ENCODE results near the gene NKAP. TPM values are rescaled to one million over a fixed set of nuclear protein-coding genes. Genes with fewer than 3 reads are reported as not detected.
A peak's percentile ranks its signal among the peaks of the same experiment; 100 is the strongest.

Gene NKAP
- total and polyA plus RNA-seq, 9 of the 15 experiments (the other 6 are each of a cell fraction or from before 2014, with no cell fraction given), result 3.1 to 8.3 (median 7.0) TPM

DNA sequence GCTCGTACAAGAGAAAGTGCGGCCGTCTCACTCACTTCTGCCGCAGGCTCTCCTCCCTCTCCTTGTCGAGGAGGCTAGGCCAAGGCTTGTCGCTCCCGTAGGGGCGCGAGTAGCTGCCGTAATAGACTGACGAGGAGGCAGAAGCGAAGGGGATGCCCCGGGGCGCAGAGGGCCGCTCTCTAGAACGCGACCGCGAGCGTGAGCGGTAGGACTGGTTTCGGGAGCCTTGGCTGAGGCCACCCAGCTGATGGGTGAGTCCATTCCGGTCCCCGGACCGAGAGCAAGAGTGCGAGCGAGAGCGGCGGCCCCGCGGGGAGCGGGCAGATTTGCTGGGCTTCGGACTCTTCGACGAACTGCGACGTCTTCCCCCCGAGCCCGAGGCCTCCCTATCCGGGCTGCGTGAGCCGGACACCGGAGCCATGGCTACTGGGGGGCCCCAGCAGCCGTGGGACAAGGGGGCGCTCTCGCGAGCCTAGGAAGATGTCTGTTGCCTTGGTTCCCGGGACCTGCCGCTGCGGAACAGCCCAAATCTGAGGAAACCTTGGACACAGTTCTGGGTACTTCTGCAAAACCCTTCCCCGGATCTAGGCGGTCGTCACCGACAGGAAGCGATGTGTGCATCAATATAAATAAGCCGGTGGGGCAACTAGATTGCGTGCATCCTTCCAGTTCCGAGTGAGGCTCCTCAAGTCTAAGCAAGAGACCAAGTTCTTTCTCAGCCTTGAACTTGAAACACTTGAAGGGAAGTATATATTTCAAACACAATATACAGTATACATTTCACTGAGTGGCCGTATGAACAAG is at the start of gene NKAP (continued):
- TF ChIP-seq, protein P1, sequence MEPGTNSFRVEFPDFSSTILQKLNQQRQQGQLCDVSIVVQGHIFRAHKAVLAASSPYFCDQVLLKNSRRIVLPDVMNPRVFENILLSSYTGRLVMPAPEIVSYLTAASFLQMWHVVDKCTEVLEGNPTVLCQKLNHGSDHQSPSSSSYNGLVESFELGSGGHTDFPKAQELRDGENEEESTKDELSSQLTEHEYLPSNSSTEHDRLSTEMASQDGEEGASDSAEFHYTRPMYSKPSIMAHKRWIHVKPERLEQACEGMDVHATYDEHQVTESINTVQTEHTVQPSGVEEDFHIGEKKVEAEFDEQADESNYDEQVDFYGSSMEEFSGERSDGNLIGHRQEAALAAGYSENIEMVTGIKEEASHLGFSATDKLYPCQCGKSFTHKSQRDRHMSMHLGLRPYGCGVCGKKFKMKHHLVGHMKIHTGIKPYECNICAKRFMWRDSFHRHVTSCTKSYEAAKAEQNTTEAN (CRISPR knock-in tag; IDR thresholded peaks at IDR 0.05), result no peak
- TF ChIP-seq KDM5B (IDR thresholded peaks at IDR 0.05; ENCODE audit: insufficient replicate concordance, low read depth, low read length) (peak; percentile 64), ZNF239 (CRISPR knock-in tag; IDR thresholded peaks at IDR 0.05) (peak; percentile 5; the same call in 1 of the 2 replicates), HDAC3 (IDR thresholded peaks at IDR 0.05; ENCODE audit: borderline replicate concordance, partially characterized antibody) (peak; percentile 41), WHSC1 (IDR thresholded peaks at IDR 0.05; ENCODE audit: low read length) (no peak), FOXA3 (CRISPR knock-in tag; conservative IDR thresholded peaks at IDR 0.05 in 1 of 2, IDR thresholded peaks at IDR 0.05 in 1 of 2) (peak; percentile 95 to 98), ZNF316 (IDR thresholded peaks at IDR 0.05) (no peak), SP1 (CRISPR knock-in tag; IDR thresholded peaks at IDR 0.05) (peak; percentile 78), BACH1 (tag; IDR thresholded peaks at IDR 0.05) (no peak), HDAC8 (tag; IDR thresholded peaks at IDR 0.05) (no peak)
- TF ChIP-seq, protein P2, sequence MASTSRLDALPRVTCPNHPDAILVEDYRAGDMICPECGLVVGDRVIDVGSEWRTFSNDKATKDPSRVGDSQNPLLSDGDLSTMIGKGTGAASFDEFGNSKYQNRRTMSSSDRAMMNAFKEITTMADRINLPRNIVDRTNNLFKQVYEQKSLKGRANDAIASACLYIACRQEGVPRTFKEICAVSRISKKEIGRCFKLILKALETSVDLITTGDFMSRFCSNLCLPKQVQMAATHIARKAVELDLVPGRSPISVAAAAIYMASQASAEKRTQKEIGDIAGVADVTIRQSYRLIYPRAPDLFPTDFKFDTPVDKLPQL (IDR thresholded peaks at IDR 0.05; ENCODE audit: extremely low read depth, insufficient read length), result no peak
- TF ChIP-seq, protein P3, sequence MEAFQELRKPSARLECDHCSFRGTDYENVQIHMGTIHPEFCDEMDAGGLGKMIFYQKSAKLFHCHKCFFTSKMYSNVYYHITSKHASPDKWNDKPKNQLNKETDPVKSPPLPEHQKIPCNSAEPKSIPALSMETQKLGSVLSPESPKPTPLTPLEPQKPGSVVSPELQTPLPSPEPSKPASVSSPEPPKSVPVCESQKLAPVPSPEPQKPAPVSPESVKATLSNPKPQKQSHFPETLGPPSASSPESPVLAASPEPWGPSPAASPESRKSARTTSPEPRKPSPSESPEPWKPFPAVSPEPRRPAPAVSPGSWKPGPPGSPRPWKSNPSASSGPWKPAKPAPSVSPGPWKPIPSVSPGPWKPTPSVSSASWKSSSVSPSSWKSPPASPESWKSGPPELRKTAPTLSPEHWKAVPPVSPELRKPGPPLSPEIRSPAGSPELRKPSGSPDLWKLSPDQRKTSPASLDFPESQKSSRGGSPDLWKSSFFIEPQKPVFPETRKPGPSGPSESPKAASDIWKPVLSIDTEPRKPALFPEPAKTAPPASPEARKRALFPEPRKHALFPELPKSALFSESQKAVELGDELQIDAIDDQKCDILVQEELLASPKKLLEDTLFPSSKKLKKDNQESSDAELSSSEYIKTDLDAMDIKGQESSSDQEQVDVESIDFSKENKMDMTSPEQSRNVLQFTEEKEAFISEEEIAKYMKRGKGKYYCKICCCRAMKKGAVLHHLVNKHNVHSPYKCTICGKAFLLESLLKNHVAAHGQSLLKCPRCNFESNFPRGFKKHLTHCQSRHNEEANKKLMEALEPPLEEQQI (IDR thresholded peaks at IDR 0.05), result 0 out of 2 replicates have a peak, but pooled peaks have one; percentile 67
- TF ChIP-seq, protein P4, sequence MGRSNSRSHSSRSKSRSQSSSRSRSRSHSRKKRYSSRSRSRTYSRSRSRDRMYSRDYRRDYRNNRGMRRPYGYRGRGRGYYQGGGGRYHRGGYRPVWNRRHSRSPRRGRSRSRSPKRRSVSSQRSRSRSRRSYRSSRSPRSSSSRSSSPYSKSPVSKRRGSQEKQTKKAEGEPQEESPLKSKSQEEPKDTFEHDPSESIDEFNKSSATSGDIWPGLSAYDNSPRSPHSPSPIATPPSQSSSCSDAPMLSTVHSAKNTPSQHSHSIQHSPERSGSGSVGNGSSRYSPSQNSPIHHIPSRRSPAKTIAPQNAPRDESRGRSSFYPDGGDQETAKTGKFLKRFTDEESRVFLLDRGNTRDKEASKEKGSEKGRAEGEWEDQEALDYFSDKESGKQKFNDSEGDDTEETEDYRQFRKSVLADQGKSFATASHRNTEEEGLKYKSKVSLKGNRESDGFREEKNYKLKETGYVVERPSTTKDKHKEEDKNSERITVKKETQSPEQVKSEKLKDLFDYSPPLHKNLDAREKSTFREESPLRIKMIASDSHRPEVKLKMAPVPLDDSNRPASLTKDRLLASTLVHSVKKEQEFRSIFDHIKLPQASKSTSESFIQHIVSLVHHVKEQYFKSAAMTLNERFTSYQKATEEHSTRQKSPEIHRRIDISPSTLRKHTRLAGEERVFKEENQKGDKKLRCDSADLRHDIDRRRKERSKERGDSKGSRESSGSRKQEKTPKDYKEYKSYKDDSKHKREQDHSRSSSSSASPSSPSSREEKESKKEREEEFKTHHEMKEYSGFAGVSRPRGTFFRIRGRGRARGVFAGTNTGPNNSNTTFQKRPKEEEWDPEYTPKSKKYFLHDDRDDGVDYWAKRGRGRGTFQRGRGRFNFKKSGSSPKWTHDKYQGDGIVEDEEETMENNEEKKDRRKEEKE (IDR thresholded peaks at IDR 0.05; ENCODE audit: borderline replicate concordance in 1 of 2, control insufficient read depth in 1 of 2, low read depth in 2 of 2, low read length in 1 of 2), result peak in 1 of 2 experiments; percentile 88; a peak in 2 of 4 replicates
- TF ChIP-seq, protein P5, sequence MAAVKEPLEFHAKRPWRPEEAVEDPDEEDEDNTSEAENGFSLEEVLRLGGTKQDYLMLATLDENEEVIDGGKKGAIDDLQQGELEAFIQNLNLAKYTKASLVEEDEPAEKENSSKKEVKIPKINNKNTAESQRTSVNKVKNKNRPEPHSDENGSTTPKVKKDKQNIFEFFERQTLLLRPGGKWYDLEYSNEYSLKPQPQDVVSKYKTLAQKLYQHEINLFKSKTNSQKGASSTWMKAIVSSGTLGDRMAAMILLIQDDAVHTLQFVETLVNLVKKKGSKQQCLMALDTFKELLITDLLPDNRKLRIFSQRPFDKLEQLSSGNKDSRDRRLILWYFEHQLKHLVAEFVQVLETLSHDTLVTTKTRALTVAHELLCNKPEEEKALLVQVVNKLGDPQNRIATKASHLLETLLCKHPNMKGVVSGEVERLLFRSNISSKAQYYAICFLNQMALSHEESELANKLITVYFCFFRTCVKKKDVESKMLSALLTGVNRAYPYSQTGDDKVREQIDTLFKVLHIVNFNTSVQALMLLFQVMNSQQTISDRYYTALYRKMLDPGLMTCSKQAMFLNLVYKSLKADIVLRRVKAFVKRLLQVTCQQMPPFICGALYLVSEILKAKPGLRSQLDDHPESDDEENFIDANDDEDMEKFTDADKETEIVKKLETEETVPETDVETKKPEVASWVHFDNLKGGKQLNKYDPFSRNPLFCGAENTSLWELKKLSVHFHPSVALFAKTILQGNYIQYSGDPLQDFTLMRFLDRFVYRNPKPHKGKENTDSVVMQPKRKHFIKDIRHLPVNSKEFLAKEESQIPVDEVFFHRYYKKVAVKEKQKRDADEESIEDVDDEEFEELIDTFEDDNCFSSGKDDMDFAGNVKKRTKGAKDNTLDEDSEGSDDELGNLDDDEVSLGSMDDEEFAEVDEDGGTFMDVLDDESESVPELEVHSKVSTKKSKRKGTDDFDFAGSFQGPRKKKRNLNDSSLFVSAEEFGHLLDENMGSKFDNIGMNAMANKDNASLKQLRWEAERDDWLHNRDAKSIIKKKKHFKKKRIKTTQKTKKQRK (IDR thresholded peaks at IDR 0.05; ENCODE audit: borderline replicate concordance, low read depth, low read length), result no peak
